HG03097 (cell line): ENCODE data around the gene SEMA5B.

Experiments
- ATAC-seq: cut with Tn5 transposase; IDR thresholded peaks from one replicate; pipeline ENCODE4 v1.9.1; 2021; ENCODE audit not compliant: unreplicated experiment, low FRiP score

SEMA5B gene

DNA sequence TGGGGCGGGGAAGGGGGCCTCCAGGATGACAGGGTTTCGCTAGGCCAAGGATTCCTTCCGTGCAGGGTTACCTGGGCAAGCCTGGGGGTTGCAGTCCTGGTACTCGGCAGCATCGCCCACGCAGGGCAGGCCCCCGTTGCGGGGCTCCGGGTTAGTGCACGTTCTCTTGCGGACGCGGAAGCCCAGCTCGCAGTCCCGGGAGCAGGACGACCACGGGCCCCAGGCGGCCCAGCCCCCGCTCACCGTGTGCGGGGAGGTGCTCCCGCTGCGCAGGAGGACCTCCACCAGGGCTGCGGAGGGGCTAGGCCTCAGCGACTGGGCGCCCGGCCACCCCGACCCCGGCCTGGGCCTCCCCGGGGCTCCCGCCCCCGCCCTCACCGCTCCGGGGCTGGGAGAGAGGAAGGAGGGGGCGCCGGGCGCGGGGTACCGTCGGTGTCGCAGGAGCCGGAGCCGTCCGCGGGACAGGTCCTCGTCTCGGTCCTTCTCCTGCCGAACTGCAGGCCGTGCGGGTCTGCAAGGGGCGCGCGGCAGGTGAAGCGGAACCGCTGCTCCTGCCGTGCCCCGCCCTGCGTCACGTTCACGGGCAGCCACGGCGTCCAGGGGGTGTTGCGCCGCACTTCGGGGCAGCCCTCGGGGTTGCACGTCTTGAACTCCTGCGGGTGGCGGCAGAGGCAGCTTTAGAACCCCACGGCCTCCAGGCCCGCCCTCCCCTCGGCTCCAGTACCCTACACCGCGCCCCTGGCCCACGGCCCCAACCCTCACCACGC, 114.6 kb downstream of the SEMA5B start:
- ATAC-seq = no peak

DNA sequence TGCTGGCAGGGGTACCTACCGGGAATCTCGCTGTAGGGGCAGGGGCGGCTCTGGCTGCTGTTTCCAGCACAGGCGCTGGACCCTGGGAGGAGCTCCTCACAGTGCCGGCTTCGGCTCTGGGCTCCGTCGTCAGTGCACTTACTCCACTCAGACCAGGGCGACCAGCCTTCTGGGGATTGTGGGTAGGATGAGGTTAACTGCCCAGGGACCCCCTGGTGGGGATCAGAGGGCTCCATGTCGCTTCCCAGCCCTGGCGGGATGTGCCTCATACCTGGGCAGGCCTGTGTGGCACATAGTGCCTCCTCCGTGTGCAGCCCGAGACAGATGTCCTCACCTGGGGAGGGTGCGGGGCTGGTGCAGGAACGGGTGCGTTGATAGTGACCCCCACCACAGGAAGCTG, 115.7 kb downstream of the SEMA5B start:
- no peak for ATAC-seq

DNA sequence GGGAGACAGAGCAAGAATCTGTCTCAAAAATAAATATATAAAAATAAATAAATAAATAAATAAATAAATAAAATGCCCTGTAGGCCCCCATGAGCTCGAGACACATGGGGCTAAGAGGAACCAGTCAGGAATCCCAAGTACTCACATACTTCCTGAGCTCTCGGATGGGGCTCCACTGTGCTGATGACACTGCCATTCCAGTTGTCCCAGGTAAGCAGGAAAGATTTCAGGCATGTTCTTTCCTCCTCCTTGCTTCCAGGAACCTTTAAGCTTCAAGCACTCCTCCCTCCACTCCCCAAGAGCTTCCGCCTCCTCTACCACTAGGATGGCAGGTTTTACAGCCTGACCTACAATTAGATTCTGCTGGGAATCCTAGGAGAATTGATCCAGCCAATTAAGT, 119.3 kb downstream of the SEMA5B start:
- ATAC-seq = no peak

DNA sequence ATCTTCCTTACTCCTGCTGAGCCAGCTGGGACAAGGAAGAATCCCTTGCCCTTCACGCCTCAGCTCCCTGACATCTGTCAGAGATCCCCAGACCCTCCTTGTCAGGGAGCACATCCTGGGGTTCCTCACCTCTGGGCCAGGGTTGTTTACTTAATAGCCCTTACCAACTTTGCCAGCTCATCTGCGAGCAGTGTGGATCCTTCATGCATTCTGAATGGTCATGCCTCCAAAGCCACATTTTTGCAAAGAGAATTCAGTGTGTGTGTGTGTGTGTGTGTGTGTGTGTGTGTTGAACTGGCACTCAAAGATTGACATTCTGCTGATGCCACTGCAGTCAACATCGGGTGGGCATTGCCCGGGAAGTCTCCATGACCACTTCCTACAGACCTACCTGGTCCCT, 120.1 kb downstream of the SEMA5B start:
- ATAC-seq = no peak

DNA sequence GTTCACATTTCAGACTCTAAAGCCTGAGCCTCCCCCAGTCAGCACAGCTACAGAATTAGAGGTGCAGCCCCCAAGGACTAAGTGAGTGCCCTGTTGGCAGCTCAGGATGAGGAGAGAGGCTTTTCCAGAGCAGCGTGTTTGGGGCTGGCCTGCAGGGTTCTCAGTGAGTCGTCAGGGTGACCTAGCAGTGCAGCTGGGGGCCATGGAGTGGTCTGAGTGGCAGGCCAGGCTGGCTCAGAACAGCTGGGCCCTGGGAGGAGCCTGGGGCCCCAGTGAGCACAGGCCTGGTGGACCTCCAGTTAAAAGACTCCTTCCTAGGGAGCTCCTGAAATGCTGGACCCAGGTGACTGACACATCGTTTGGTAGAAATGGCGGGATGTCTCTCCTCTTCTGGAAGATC, 124.4 kb downstream of the SEMA5B start:
- ATAC-seq = no peak

DNA sequence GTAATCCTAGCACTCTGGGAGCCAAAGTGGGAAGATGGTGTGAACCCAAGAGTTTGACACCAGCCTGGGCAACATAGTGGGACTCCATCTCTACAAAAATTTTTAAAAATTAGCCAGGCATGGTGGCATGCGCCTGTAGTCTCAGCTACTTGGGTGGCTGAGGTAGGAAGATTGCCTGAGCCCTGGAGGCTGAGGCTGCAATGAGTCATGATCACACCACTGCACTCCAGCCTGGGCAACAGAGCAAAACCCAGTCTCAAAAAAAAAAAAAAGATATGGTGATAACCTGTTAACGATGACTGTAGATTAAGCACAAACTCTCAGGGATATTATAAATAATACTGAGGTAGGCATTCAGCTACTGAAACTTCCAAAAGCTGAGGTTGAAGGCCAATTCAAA, 125.2 kb downstream of the SEMA5B start:
- no peak for ATAC-seq

DNA sequence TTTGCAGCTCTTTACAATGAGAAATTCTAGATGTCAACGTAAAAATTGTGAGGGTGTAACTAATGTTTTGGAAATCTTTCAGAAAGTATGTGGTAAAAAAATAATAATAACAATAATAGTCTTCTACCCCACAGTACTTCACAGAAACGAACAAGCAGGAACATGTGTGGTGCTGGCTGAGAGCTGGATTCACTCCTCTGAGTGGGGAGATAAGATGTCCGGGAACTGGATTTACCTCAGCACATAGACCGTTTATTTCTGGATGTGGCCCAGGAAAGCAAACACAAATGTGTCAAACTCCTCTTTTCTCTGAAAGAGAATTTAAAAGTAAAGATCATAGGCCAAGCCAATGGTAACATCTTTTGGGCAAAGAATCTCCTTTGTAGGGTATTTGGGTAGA, 129.3 kb downstream of the SEMA5B start:
- ATAC-seq = no peak

DNA sequence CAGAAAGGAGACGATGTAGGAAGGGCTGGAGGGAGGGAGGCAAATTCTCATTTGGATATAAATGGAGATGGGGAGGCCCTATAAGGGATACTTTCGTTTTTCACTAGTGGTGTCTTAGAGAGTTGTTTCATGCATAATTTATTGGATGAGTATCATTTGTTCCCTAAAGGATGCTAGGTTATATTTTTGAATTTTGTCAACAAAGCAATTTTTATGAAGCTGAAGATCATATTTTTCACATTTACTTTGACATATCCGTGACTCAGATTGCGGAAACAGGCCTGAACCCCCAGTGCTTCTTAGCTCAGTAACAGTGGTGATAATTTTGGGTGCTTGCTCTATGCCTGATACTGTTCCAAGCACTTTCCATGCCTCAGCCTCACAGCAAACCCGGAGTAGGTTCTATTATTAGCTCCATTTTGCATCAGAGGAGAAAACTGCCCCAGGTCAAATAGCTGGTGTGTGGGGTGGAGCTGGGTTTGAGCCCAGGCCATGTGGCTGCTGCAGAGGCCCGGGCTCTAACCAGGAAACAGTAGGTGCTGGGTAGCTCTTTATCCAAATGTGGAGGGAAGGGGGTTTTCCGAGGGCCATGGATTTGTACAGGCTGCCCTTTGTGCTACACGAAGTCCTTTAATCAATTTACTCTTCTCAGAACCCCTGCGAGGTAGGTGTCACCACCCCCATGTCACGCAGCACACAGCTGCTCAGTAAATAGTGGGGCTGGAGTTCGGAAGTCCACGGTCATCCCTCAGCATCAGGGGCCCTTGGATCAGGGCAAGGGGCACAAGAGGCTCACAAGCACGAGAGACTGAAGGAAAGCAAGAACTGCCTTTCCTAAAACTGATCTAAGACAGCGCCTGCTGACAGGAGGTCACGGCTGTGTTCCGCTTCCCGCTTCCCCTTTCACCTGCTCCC, 133.6 kb downstream of the SEMA5B start:
- no peak for ATAC-seq

DNA sequence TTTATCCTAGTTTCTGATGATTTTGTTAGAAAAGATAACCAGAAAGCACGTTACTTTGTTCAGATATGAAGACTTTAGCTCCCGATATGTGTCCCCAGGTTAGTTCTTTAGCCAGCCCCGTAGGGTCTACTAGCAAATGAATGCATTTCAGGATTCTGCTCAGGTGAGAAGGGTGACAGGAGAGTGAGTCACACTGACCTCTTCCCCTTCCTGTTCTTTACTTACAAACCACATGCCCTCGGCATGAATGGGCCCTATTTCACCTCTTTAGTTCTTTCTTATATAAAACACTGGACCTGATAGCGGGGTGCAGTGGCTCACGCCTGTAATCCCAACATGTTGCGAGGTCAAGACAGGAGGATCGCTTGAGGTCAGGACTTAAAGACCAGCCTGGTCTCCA, 134.3 kb downstream of the SEMA5B start:
- ATAC-seq = no peak

DNA sequence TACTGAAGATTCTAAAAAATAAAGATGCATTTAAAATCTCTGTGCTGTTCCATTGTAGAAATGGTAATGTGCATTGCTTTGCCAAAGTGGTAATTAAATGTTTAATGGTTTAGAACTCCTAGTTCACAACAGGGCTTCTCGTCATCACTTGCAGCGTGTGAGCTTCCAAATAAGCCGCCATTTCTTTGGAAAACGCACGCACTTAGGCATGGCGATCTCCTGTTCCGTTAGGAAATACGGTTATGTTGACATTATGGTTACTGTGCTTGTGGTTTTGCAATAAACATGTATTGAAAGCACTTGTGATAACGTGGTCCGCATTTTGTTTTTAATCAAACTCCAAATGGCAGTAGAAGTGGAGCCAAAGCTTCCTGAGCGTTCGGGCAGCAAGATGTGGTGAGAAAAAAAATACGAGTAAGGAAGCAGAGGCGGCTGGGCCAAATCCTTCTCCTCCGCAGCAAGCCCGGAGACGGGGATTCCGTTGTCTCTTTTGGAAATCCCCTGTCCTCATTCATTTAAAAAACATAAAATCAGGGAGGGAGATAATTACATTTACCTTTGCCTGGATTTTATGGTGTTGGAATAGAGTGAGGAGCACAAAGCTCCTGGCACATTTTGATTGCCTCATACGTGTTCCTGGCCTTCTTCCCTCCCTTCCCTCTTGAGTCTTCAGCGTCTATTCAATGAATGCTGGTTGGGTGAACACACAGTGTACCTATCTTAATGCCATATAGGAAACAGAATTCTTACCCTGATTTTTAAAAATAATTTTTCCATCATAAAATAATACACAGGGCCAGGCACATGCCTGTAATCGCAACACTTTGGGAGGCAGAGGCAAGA, 135.2 kb downstream of the SEMA5B start:
- ATAC-seq = no peak

DNA sequence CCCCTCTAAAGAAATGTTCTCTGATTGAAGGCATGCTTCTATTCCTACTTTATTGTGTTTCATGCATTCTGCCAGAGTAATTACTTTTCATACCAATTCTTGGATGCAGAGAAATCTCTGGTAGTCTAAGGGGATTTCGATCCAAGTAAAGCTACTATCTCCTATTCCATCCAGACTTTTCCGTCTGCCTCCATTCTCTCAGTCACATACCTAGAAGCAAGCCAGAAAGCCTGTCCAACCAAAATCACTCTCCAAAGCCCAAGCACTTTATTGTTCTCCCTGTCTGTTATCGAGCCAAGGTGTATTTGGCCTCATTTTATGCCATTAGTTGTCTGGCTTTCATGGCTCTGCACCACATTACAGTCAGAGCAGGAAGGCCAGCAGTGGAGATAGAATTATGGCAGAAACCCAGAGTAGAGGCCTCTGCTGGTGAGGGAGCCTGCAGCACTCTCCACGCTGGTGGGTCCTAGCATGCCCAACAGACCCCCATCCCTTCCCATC, 136.8 kb downstream of the SEMA5B start:
- no peak for ATAC-seq

DNA sequence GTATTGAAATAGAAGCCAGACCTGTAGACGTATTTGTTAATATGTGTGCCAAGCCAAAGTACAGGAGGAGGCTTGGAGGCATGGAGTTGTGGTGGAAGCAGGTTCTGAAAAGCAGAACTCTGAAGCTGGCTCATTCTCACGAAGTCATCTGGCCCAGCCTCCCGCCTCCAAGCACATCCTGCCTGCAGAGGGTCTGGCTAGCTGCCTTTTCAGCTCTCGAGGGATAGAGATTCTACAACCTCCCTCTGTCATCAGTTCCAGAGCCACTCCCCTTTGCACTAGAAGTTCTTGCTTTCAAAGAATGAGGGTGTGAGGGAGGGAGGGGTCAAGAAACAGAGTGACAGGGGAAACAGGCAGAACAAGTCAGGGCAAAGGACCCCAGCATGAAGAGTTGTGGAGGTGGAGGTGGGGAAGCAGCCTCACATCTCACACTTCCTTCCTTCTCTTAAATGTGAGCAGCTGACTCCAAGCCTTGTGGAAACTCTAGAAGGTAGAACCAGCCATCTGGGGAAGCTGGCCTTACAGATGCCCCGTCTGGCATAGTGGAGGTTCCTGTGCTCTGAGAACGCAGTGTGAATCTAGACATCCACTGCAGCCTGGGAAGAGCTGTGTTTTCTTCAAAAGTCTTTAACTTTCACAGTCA, 137.4 kb downstream of the SEMA5B start:
- no peak for ATAC-seq

DNA sequence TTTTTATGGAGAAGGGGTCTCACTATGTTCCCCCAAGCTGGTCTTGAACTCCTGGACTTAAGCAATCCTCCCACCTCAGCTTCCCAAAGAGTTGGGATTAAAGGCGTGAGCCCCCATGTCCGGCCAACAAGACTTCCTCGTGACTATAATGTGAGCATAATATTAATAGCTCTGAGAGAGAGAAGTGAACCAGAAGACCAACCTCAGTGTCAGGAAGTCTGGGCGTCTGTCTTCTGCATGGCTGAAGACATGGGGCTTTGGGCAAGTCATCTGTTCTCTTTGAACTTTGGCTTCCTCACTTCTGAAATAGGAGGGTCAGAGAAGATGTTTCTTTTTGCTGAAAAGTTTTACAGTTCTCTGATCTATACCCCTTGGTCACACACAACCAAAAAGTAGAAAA, 140.6 kb downstream of the SEMA5B start:
- ATAC-seq = no peak

DNA sequence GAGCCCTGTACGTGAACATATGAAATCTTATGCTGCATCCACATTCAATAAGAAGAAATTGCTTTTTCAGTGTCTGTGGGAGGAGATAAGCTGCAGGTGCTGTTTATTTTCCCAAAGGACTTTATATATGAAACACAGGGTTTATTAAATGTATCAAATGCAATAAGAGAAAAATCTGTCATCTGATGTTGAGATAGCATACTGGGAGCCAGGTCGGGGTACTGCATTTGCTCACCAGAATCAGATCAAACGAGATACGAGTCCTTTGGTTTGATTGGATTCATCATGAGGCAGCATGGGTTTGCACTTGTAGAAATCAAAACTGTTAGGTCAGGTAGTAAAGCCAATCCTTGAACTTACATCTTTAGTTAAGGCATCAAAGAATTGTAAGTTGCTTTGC, 141.3 kb downstream of the SEMA5B start:
- no peak for ATAC-seq

DNA sequence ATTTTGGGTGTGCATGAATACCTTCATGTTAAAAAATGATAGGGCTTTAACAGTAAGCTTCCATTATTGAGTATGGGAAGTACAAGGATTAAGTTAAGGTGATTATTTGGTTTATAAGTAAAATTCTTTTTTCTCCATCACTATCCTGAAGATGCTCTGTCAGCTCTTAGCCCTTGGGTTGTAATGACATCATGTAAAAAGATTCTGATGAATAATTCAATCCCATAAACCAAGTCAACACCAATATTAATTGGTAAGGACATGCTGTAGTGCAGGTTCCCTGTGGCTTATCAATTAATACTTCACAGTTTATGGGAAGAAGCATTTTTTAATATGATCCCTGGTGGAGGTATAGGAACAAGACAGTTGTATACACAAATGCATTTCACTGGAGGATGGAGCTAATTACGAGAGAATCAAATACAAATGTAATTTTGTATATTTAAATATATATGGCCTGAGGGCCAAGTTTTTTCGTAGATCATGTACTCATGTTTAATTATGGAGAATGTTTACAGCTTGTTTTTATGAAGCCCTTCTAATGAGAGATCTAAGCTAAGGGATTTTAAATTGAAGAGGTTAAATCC, 145.1 kb downstream of the SEMA5B start:
- no peak for ATAC-seq

DNA sequence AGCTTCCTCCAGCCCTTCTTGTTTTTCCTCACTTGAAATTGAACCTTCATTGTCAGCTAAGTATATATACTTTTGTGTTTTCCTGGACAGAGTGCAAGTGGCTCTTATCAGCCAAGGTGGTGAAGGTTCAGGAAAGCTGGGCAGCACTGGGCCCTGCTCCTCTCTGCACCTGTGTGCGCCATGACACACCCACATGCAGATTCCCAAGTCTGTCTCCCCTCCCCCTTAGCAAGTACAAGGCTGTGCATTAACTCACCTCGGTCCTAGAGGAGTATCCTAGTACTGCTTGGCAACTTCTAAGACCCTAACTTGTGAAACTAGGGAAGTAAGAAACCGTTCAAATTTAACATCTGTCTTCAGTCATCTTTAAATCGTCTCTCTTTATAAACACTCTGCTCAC, 146.9 kb downstream of the SEMA5B start:
- no peak for ATAC-seq

DNA sequence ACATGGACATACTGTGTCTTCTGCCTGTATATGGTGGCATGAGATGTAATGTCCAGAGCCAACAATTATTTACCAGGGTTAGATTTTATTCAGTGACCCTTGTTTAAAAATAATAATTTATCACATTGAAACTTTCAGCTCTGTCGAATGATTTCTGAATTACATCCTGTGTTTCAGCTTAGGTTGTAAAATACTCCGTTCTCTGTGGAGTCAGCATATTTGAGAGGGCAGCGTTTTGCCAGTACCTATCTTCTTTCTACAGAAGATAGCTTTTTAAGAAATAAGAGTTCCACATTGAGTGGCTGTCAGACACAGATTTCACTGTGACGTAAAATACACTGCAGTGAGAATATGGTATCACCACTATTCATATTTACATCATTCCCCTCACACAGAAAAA, 147.4 kb downstream of the SEMA5B start:
- no peak for ATAC-seq

DNA sequence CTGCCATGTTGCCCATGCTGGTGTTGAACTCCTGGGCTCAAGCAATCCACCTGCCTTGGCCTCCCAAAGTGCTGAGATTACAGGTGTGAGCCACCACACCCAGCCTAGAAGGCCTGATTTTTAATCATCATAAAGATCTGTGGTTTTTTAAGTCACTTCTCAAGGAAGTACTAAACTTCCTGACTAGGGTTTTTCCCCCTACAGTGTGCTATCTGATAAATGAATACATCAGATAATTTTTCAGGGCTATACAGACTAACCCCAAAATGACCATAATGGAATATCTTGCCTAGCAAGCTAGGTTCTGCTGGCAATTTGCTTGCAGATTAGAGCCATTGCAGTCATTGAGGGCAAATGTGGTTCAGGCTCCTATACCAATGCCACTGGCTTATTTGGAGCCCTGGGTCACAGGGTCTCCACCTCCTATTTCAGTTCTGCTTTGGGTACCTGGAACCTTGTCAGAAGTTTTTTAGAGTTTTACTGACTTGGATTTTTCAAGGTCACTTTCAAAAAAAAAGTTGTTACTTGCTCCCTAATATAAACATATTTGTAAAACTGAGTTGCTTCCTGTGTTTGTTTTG, 151.9 kb downstream of the SEMA5B start:
- ATAC-seq = no peak

DNA sequence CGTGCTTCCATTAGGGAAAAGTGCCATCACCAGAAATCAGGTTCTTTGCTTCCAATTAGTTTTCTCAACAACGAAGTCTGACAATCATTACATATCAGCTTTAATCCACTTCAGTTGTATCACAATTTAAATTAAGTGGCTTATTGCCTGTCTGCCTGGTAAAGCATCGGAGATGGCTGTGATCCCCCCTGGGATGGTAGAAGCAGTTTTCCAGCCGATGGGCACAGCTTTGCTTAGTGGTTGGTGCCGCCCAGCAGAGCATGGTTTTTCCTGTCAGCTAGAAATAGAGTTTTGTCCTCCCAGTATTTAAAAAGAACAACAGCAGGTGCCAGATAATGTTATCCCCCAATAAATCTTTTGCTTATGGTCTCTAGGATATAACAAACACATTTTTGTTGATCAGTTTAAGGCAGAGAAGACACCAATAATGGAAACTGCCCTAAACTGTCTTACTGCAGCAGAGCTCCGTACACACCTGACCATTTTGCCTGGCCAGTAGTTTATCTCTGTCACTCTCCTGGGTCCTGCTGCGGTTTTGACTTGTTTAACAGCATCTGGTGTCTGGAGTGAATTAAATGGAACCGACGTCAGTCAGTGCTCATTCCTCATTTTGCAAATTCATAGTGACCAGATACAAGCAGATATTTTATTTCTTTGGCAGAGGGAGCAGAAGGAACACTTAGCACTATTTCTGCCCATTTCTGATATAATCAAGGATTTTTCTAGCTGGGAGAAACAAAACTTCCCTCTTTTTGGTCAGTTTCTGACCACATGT, 153.6 kb downstream of the SEMA5B start:
- ATAC-seq = no peak
